SU-DHL-6 (cell line): ENCODE measurements around the gene WDR93.

ENCODE experiments used
- EZH2phosphoT487 ChIP-seq: fragments of 200-600 bp; sonication (generic), shearing (Covaris generic); conservative IDR thresholded peaks from 2 replicates; pipeline ENCODE4 v1.6.1; 2018; ENCODE audit warnings: mild to moderate bottlenecking, antibody characterized with exemption, low read length, moderate library complexity, mixed read lengths
- TF ChIP-seq, protein P1 (sequence below): fragments of 200-600 bp; sonication (generic); IDR thresholded peaks from one replicate; pipeline ENCODE4 v1.5.1; 2017; ENCODE audit warnings: antibody characterized with exemption, mild to moderate bottlenecking, low read length, moderate library complexity; ENCODE audit not compliant: insufficient read depth, poor library complexity, severe bottlenecking

DNA sequence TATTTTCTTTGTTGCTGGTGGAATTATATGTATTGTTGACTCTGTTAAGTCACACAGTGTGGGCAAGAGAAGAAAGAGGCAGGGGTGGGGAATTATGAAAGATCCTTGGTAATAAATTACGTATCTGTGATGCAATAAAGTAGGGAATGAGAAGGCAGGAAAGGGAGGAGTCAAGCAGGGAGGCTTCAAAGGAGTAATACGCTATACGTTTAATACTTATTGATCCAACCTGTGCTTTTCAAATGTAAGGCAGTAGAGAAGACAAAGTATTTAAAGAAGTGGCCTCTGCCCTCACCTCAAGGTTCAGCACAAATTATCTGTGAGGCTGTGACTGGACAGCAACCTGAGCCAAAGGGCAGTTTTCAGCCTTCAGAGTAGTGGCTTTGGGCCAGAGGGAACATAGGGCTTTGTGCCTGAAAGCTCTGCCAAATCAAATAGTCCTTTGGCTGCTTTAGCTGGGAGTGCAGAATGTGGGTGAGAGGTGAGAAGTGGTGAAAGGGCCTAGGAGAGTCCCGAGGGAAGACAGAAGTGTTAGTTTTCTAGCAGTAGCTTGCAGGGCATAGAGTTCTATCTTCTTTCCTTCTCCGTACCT, 10.2 kb upstream of the WDR93 start:
- TF ChIP-seq, protein P1, sequence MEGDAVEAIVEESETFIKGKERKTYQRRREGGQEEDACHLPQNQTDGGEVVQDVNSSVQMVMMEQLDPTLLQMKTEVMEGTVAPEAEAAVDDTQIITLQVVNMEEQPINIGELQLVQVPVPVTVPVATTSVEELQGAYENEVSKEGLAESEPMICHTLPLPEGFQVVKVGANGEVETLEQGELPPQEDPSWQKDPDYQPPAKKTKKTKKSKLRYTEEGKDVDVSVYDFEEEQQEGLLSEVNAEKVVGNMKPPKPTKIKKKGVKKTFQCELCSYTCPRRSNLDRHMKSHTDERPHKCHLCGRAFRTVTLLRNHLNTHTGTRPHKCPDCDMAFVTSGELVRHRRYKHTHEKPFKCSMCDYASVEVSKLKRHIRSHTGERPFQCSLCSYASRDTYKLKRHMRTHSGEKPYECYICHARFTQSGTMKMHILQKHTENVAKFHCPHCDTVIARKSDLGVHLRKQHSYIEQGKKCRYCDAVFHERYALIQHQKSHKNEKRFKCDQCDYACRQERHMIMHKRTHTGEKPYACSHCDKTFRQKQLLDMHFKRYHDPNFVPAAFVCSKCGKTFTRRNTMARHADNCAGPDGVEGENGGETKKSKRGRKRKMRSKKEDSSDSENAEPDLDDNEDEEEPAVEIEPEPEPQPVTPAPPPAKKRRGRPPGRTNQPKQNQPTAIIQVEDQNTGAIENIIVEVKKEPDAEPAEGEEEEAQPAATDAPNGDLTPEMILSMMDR: no peak
- TF ChIP-seq EZH2phosphoT487: no peak
